Tibial nerve (tissue), 4 donors: Measurements from ENCODE around the gene GMIP. TPM values are rescaled to one million over a fixed set of nuclear protein-coding genes. Genes with fewer than 3 reads are reported as not detected.

Experiments used
- DNase-seq, 2 donors: peaks; one replicate each; pipeline ENCODE4 v3.0.0-alpha.2; 2019; ENCODE audit warnings: low spot score in 2 of 2
- H3K27ac ChIP-seq, 4 donors: fragments of 200-600 bp; sonication (generic) in 3 of 4; one replicate each; pipeline ENCODE4 v1.5.1; 2017 to 2019; ENCODE audit warnings: mild to moderate bottlenecking in 1 of 4
- H3K27me3 ChIP-seq, 2 donors: fragments of 200-600 bp; sonication (generic) in 1 of 2; one replicate each; pipeline versions ENCODE4 v1.5.1 to v1.6.0; 2017 to 2019
- H3K36me3 ChIP-seq, 3 donors: fragments of 200-600 bp; sonication (generic); one replicate each; pipeline ENCODE4 v1.5.1; 2018 to 2019
- H3K4me1 ChIP-seq, 4 donors: fragments of 200-600 bp; sonication (generic) in 3 of 4; one replicate each; pipeline ENCODE4 v1.5.1; 2017 to 2019
- H3K4me3 ChIP-seq, 4 donors: fragments of 200-600 bp; sonication (generic) in 3 of 4; one replicate each; pipeline ENCODE4 v1.5.1; 2017 to 2019; ENCODE audit warnings: mild to moderate bottlenecking in 1 of 4, moderate library complexity in 1 of 4
- H3K9me3 ChIP-seq, 4 donors: fragments of 200-600 bp; sonication (generic) in 3 of 4; one replicate each; pipeline ENCODE4 v1.5.1; 2017 to 2019
- CTCF ChIP-seq, 5 experiments: fragments of 200-600 bp in 3 of 5; fragments of 450-650 bp in 2 of 5; sonication (generic) in 3 of 5; IDR thresholded peaks; one replicate each; pipeline ENCODE4 v1.5.1; 2016 to 2019; ENCODE audit warnings: antibody characterized with exemption in 5 of 5, mild to moderate bottlenecking in 3 of 5, moderate library complexity in 2 of 5
- EP300 ChIP-seq, 2 donors: sonication (generic); formaldehyde crosslinking; IDR thresholded peaks; one replicate each; pipeline ENCODE4 v1.6.1; 2017; ENCODE audit warnings: antibody characterized with exemption in 2 of 2, mild to moderate bottlenecking in 1 of 2
- POLR2A ChIP-seq, 2 donors: fragments of 450-650 bp; IDR thresholded peaks; one replicate each; pipeline ENCODE4 v1.6.1; 2017; ENCODE audit warnings: antibody characterized with exemption in 2 of 2, mild to moderate bottlenecking in 2 of 2, moderate library complexity in 2 of 2
- WGBS, 2 donors: methylation state at CpG; one replicate each; pipeline ENCODE4 v1.1.5; 2018; 5-methylcytosine and 5-hydroxymethylcytosine counted together
- total RNA-seq, 4 donors: library from RNA; depleted of rRNA; stranded (reverse); fragments of >200 nt; gene quantifications; one replicate each; pipeline ENCODE4 v1.1.0, GENCODE V29; 2016

Gene GMIP
- total RNA-seq, 4 donors from 2014 or later, result 8.8 to 35.1 (median 15.6) TPM

- peaks cover 6 to 100% (median 80%) of the 10 kb centered on the region in 3 donors for H3K36me3 ChIP-seq
- no peak for DNase-seq
- no peaks in the 10 kb centered on the region for H3K27me3 ChIP-seq
- H3K9me3 ChIP-seq, result no peaks in the 10 kb centered on the region
- peaks cover 0 to 15% (median 0%) of the 10 kb centered on the region in 4 donors for H3K4me1 ChIP-seq
- WGBS, 2 donors, result 96% methylated on average over 23 of the region's 23 CpGs
- H3K4me3 ChIP-seq, result no peak overlapping the region
- TF ChIP-seq EP300 (IDR thresholded peaks at IDR 0.05), result no peak
- no peak for TF ChIP-seq CTCF (IDR thresholded peaks at IDR 0.05)
- H3K27ac ChIP-seq, result peak overlapping the region in 1 of 4 donors; percentile 36
These were observed 10.2 kb upstream of the GMIP start for GRCh38 chr19:19653597-19654147.

- no peaks in the 10 kb centered on the region for H3K9me3 ChIP-seq
- H3K27me3 ChIP-seq, result no peaks in the 10 kb centered on the region
- H3K4me3 ChIP-seq, result no peak overlapping the region
- peak overlapping the region in 2 of 4 donors; percentile 15 to 36 for H3K27ac ChIP-seq
- TF ChIP-seq POLR2A (IDR thresholded peaks at IDR 0.05) (no peak), EP300 (IDR thresholded peaks at IDR 0.05) (no peak), CTCF (IDR thresholded peaks at IDR 0.05) (no peak)
- no peak for DNase-seq
- H3K4me1 ChIP-seq, result peaks cover 0 to 14% (median 0%) of the 10 kb centered on the region in 4 donors
- peaks cover 6 to 100% (median 76%) of the 10 kb centered on the region in 3 donors for H3K36me3 ChIP-seq
- 64 to 71% methylated on average over 22 to 24 of the region's 24 CpGs for WGBS, 2 donors
These were observed 9.2 kb upstream of the GMIP start for GRCh38 chr19:19652482-19653295.

DNA sequence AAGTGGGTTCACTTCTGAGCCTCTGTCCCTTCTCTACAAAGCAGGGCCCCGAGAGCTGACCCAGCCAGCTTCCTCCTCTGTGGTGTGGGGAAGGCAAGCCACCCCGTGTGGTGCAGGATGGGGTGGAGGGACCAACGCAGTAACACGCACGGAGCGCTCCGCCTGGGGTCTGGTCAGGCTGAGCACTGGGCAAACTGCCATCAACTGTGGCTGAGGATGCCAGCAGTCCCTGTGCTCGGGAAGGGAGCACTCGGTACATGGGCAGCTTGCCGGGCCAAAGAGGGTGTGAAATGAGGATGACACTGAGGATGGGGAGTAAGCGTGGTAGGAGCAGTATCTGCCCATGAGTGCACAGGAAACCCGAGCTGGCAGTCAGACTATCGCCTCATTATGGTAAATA lies 7.6 kb upstream of the GMIP start:
- H3K27me3 ChIP-seq, result no peaks in the 10 kb centered on the region
- WGBS, 2 donors, result 53 to 60% methylated on average over 13 of the region's 13 CpGs
- TF ChIP-seq POLR2A (IDR thresholded peaks at IDR 0.05), result no peak
- TF ChIP-seq EP300 (IDR thresholded peaks at IDR 0.05), result no peak
- no peak for TF ChIP-seq CTCF (IDR thresholded peaks at IDR 0.05)
- H3K4me1 ChIP-seq, result peaks cover 0 to 10% (median 0%) of the 10 kb centered on the region in 4 donors
- peaks cover 14 to 100% (median 74%) of the 10 kb centered on the region in 3 donors for H3K36me3 ChIP-seq
- H3K27ac ChIP-seq, result peak overlapping the region in 1 of 4 donors; percentile 20
- no peaks in the 10 kb centered on the region for H3K9me3 ChIP-seq
- H3K4me3 ChIP-seq, result no peak overlapping the region
- no peak for DNase-seq

- DNase-seq, result no peak
- no peak overlapping the region for H3K4me3 ChIP-seq
- no peaks in the 10 kb centered on the region for H3K27me3 ChIP-seq
- WGBS, 2 donors, result 92% methylated on average over 7 to 9 of the region's 9 CpGs
- no peak overlapping the region for H3K27ac ChIP-seq
- TF ChIP-seq CTCF (IDR thresholded peaks at IDR 0.05) (no peak), EP300 (IDR thresholded peaks at IDR 0.05) (no peak), POLR2A (IDR thresholded peaks at IDR 0.05) (no peak)
- peaks cover 14 to 100% (median 73%) of the 10 kb centered on the region in 3 donors for H3K36me3 ChIP-seq
- no peaks in the 10 kb centered on the region for H3K9me3 ChIP-seq
- H3K4me1 ChIP-seq, result peaks cover 0 to 10% (median 0%) of the 10 kb centered on the region in 4 donors
These were observed 6.9 kb upstream of the GMIP start for GRCh38 chr19:19650331-19650730.

- 97 to 100% methylated on average over 2 to 17 of the region's 22 CpGs for WGBS, 2 donors
- DNase-seq, result no peak
- Histone ChIP-seq H3K36me3 (peaks cover 14 to 100% (median 65%) of the 10 kb centered on the region in 3 donors), H3K4me3 (no peak overlapping the region), H3K9me3 (no peaks in the 10 kb centered on the region), H3K27me3 (no peaks in the 10 kb centered on the region), H3K27ac (no peak overlapping the region), H3K4me1 (peaks cover 0 to 10% (median 0%) of the 10 kb centered on the region in 4 donors)
- TF ChIP-seq CTCF (IDR thresholded peaks at IDR 0.05), result no peak
- TF ChIP-seq POLR2A (IDR thresholded peaks at IDR 0.05), result no peak
- no peak for TF ChIP-seq EP300 (IDR thresholded peaks at IDR 0.05)
These were observed 6.1 kb upstream of the GMIP start for GRCh38 chr19:19649580-19649995.
